ENCODE results near the gene HAPSTR1. TPM values are rescaled to one million over a fixed set of nuclear protein-coding genes. Genes with fewer than 3 reads are reported as not detected.

The HAPSTR1 gene
- total RNA-seq, 1 experiment from 2014 or later, result 82.8 TPM

GRCh38 chr16:9124908-9125584 lies 33.6 kb downstream of the HAPSTR1 start:
- peaks cover 73% of the 10 kb centered on the region for H3F3A ChIP-seq (ENCODE audit: insufficient read depth, low read depth)
- no peaks in the 10 kb centered on the region for H3K27me3 ChIP-seq (ENCODE audit: insufficient read depth, low read depth)
- H3K79me2 ChIP-seq (ENCODE audit: low read depth), result peaks cover 75% of the 10 kb centered on the region
- ChIA-PET POLR2A (ENCODE audit: unreplicated experiment) (interaction anchor here (0.6 kb wide), 1 partner anchor 116 kb away, joined by 3 read pairs; no protein-coding TSS in a partner anchor), CTCF (no interaction called here)
- no peak overlapping the region for H2AFZ ChIP-seq
- H3K36me3 ChIP-seq (ENCODE audit: low read depth), result 0 out of 2 replicates have a peak, but pooled peaks cover 17% of the 10 kb centered on the region
- H3K27ac ChIP-seq, result peak overlapping the region; percentile 87; the same call in 1 of the 2 replicates
- H3K4me1 ChIP-seq (replicated peaks; ENCODE audit: insufficient read depth), result peaks cover 66% of the 10 kb centered on the region
- no peak for TF ChIP-seq EZH2 (IDR thresholded peaks at IDR 0.05; ENCODE audit: low read depth)
- no peak for TF ChIP-seq CTCF (conservative IDR thresholded peaks at IDR 0.05)
- H3K9me3 ChIP-seq (ENCODE audit: insufficient read depth, low read depth), result no peaks in the 10 kb centered on the region
- intact Hi-C loops (cut with micrococcal nuclease; ENCODE audit: unreplicated experiment), result loop anchor here (1.0 to 5.0 kb wide), 2 partner anchors 34 to 48 kb away; partner anchors contain the start of gene HAPSTR1
- no peaks in the 10 kb centered on the region; the same call in 1 of the 2 replicates for H4K20me1 ChIP-seq (ENCODE audit: insufficient read depth)
- H3K9me2 ChIP-seq (ENCODE audit: insufficient read depth), result no peaks in the 10 kb centered on the region
- H3K4me2 ChIP-seq, result peak overlapping the region; percentile 64
- no peak overlapping the region for H3K4me3 ChIP-seq
- no peak for DNase-seq
- no TSS peak for BruUV-seq (replicated peaks)

GRCh38 chr16:9125658-9126505 lies 34.4 kb downstream of the HAPSTR1 start:
- Histone ChIP-seq H3K27ac (peak overlapping the region; percentile 64), H3K4me1 (replicated peaks; ENCODE audit: insufficient read depth) (peaks cover 66% of the 10 kb centered on the region), H3F3A (ENCODE audit: insufficient read depth, low read depth) (peaks cover 68% of the 10 kb centered on the region), H3K9me2 (ENCODE audit: insufficient read depth) (no peaks in the 10 kb centered on the region), H3K4me3 (no peak overlapping the region), H3K9me3 (ENCODE audit: insufficient read depth, low read depth) (no peaks in the 10 kb centered on the region), H3K4me2 (no peak overlapping the region), H3K36me3 (ENCODE audit: low read depth) (0 out of 2 replicates have a peak, but pooled peaks cover 14% of the 10 kb centered on the region), H4K20me1 (ENCODE audit: insufficient read depth) (no peaks in the 10 kb centered on the region; the same call in 1 of the 2 replicates), H3K79me2 (ENCODE audit: low read depth) (peaks cover 67% of the 10 kb centered on the region), H3K27me3 (ENCODE audit: insufficient read depth, low read depth) (no peaks in the 10 kb centered on the region), H2AFZ (no peak overlapping the region)
- no TSS peak for BruUV-seq (replicated peaks)
- CTCF ChIA-PET, result no interaction called here
- no peak for DNase-seq
- TF ChIP-seq CTCF (conservative IDR thresholded peaks at IDR 0.05), result no peak
- TF ChIP-seq EZH2 (IDR thresholded peaks at IDR 0.05; ENCODE audit: low read depth), result no peak
- POLR2A ChIA-PET (ENCODE audit: unreplicated experiment), result interaction anchor here (0.6 kb wide), 1 partner anchor 117 kb away, joined by 3 read pairs; no protein-coding TSS in a partner anchor
- intact Hi-C loops (cut with micrococcal nuclease; ENCODE audit: unreplicated experiment), result loop anchor here (5.0 kb wide), 1 partner anchor 49 kb away; no protein-coding TSS in a partner anchor

- Histone ChIP-seq H3K79me2 (ENCODE audit: low read depth) (peaks cover 60% of the 10 kb centered on the region), H3K4me2 (peak overlapping the region; percentile 25), H2AFZ (no peak overlapping the region), H3K9me2 (ENCODE audit: insufficient read depth) (no peaks in the 10 kb centered on the region), H3F3A (ENCODE audit: insufficient read depth, low read depth) (peaks cover 62% of the 10 kb centered on the region), H3K27me3 (ENCODE audit: insufficient read depth, low read depth) (no peaks in the 10 kb centered on the region), H3K4me1 (replicated peaks; ENCODE audit: insufficient read depth) (peaks cover 66% of the 10 kb centered on the region), H4K20me1 (ENCODE audit: insufficient read depth) (no peaks in the 10 kb centered on the region; the same call in 1 of the 2 replicates), H3K27ac (peak overlapping the region; percentile 64), H3K4me3 (no peak overlapping the region), H3K9me3 (ENCODE audit: insufficient read depth, low read depth) (no peaks in the 10 kb centered on the region), H3K36me3 (ENCODE audit: low read depth) (0 out of 2 replicates have a peak, but pooled peaks cover 14% of the 10 kb centered on the region)
- POLR2A ChIA-PET (ENCODE audit: unreplicated experiment), result no interaction called here
- TF ChIP-seq EZH2 (IDR thresholded peaks at IDR 0.05; ENCODE audit: low read depth) (no peak), CTCF (conservative IDR thresholded peaks at IDR 0.05) (no peak)
- CTCF ChIA-PET, result no interaction called here
- no TSS peak for BruUV-seq (replicated peaks)
- no peak for DNase-seq
- intact Hi-C loops (cut with micrococcal nuclease; ENCODE audit: unreplicated experiment), result loop anchor here (5.0 kb wide), 1 partner anchor 49 kb away; no protein-coding TSS in a partner anchor
Measured at GRCh38 chr16:9126609-9127008, 35.2 kb downstream of the HAPSTR1 start.

Measured in PC-9 (cell line).